NCI-H748 (cell line): Measurements from ENCODE around the gene DNAJC5.
"Not testable (repeated sequence)": the region's sequence is repeated elsewhere in the genome, so short reads cannot be mapped to it uniquely, and the experiment has no call there.

Source experiments
- DNase-seq: peaks from one replicate; lab custom pipeline; 2025; ENCODE audit not compliant: unreplicated experiment; lab: John Stamatoyannopoulos, UW

DNAJC5 gene

GRCh38 chr20:63966172-63966943, 71.4 kb downstream of the DNAJC5 start:
- DNase-seq: no peak

- no peak for DNase-seq
Measured at GRCh38 chr20:63966944-63967322, 72.0 kb downstream of the DNAJC5 start.

GRCh38 chr20:63967330-63968135, 72.6 kb downstream of the DNAJC5 start:
- DNase-seq: no peak

GRCh38 chr20:63968136-63968927, 73.4 kb downstream of the DNAJC5 start:
- no peak for DNase-seq

GRCh38 chr20:63968928-63969760, 74.2 kb downstream of the DNAJC5 start:
- DNase-seq: peak; percentile 9

- DNase-seq: peak; percentile 58
Measured at GRCh38 chr20:63969838-63970713, 75.2 kb downstream of the DNAJC5 start, which contains the start of gene ZNF512B. Gene ZNF512B (minus strand): TSS chr20:63969930. CDS start chr20:63967950, 1,980 bp downstream.

- no peak for DNase-seq
Measured at GRCh38 chr20:63970714-63971431, 75.9 kb downstream of the DNAJC5 start.

GRCh38 chr20:63971960-63972311, 77.0 kb downstream of the DNAJC5 start:
- not testable (repeated sequence) for DNase-seq

GRCh38 chr20:63972312-63973159, 77.6 kb downstream of the DNAJC5 start:
- DNase-seq: no peak

- no peak for DNase-seq
Measured at GRCh38 chr20:63973160-63973479, 78.2 kb downstream of the DNAJC5 start.

GRCh38 chr20:63973636-63974401, 78.9 kb downstream of the DNAJC5 start:
- peak; percentile 76 for DNase-seq

- peak; percentile 86 for DNase-seq
Measured at GRCh38 chr20:63974402-63975200, 79.7 kb downstream of the DNAJC5 start.

GRCh38 chr20:63976511-63976910, 81.6 kb downstream of the DNAJC5 start:
- DNase-seq: not testable (repeated sequence)

GRCh38 chr20:63976980-63977738, 82.2 kb downstream of the DNAJC5 start:
- no peak for DNase-seq

GRCh38 chr20:63977739-63978276, 82.9 kb downstream of the DNAJC5 start:
- DNase-seq: no peak
